HAP-1 (cell line): ENCODE data around the gene MPG.

Experiments used
- DNase-seq, 2 experiments: peaks; one replicate each; pipeline ENCODE4 v3.0.0-alpha.2; 2016 to 2020; ENCODE audit warnings: low spot score in 2 of 2
- H3K27me3 ChIP-seq: fragments of 250-450 bp; sonication (Bioruptor Pico); 2 replicates; pipeline ENCODE4 v1.5.1; 2020; ENCODE audit warnings: low read depth, mild to moderate bottlenecking, moderate library complexity
- H3K36me3 ChIP-seq: fragments of 250-450 bp; sonication (Bioruptor Pico); replicated peaks from 2 replicates; pipeline ENCODE4 v1.5.1; 2020; ENCODE audit warnings: mild to moderate bottlenecking
- H3K4me1 ChIP-seq: fragments of 250-450 bp; sonication (Bioruptor Pico); 2 replicates; pipeline ENCODE4 v1.5.1; 2020; ENCODE audit warnings: mild to moderate bottlenecking
- H3K4me3 ChIP-seq: fragments of 250-450 bp; sonication (Bioruptor Pico); 2 replicates; pipeline ENCODE4 v1.5.1; 2020; ENCODE audit warnings: mild to moderate bottlenecking, moderate library complexity
- H3K9me3 ChIP-seq: fragments of 250-450 bp; sonication (Bioruptor Pico); 2 replicates; pipeline ENCODE4 v1.5.1; 2020; ENCODE audit warnings: mild to moderate bottlenecking, moderate library complexity
- in situ Hi-C: fragments of 300-500 bp; cut with MboI; formaldehyde crosslinking; loops from 3 replicates; pipeline ENCODE4 v1.14.3; 2020; ENCODE audit warnings: low sequenced_read_pairs, inconsistent platforms, mixed read lengths

Gene MPG

GRCh38 chr16:78444-79150, 572 bp downstream of the MPG start:
- Histone ChIP-seq H3K36me3 (peaks cover 13% of the 10 kb centered on the region), H3K4me3 (peak overlapping the region; percentile 42), H3K9me3 (no peaks in the 10 kb centered on the region), H3K4me1 (peaks cover 15% of the 10 kb centered on the region), H3K27me3 (no peaks in the 10 kb centered on the region)
- no peak for DNase-seq
- in situ Hi-C loops: no loop called here

- H3K27me3 ChIP-seq: no peaks in the 10 kb centered on the region
- H3K4me3 ChIP-seq: peak overlapping the region; percentile 42
- no peaks in the 10 kb centered on the region for H3K9me3 ChIP-seq
- no peak for DNase-seq
- peaks cover 14% of the 10 kb centered on the region for H3K36me3 ChIP-seq
- in situ Hi-C loops: no loop called here
- H3K4me1 ChIP-seq: peaks cover 15% of the 10 kb centered on the region
Measured at GRCh38 chr16:79151-80054, 1.4 kb downstream of the MPG start.

- Histone ChIP-seq H3K4me1 (no peaks in the 10 kb centered on the region), H3K27me3 (no peaks in the 10 kb centered on the region), H3K4me3 (no peak overlapping the region), H3K36me3 (peaks cover 45% of the 10 kb centered on the region), H3K9me3 (no peaks in the 10 kb centered on the region)
- no peak for DNase-seq
- in situ Hi-C loops: no loop called here
Measured at GRCh38 chr16:83060-83603, 5.1 kb downstream of the MPG start.

- no peak for DNase-seq
- in situ Hi-C loops: no loop called here
- Histone ChIP-seq H3K36me3 (peaks cover 51% of the 10 kb centered on the region), H3K4me3 (no peak overlapping the region), H3K9me3 (no peaks in the 10 kb centered on the region), H3K27me3 (no peaks in the 10 kb centered on the region), H3K4me1 (no peaks in the 10 kb centered on the region)
Measured at GRCh38 chr16:83781-84615, 6.0 kb downstream of the MPG start.

- Histone ChIP-seq H3K9me3 (no peaks in the 10 kb centered on the region), H3K4me1 (no peaks in the 10 kb centered on the region), H3K4me3 (no peak overlapping the region), H3K36me3 (peaks cover 53% of the 10 kb centered on the region), H3K27me3 (no peaks in the 10 kb centered on the region)
- in situ Hi-C loops: no loop called here
- DNase-seq: no peak
Measured at GRCh38 chr16:84718-85406, 6.8 kb downstream of the MPG start.

GRCh38 chr16:85407-85782, 7.4 kb downstream of the MPG start:
- Histone ChIP-seq H3K4me1 (no peaks in the 10 kb centered on the region), H3K36me3 (peaks cover 52% of the 10 kb centered on the region), H3K9me3 (no peaks in the 10 kb centered on the region), H3K4me3 (no peak overlapping the region), H3K27me3 (no peaks in the 10 kb centered on the region)
- no peak for DNase-seq
- in situ Hi-C loops: no loop called here

GRCh38 chr16:85865-86264, 7.8 kb downstream of the MPG start:
- no peak overlapping the region for H3K4me3 ChIP-seq
- peaks cover 55% of the 10 kb centered on the region for H3K36me3 ChIP-seq
- DNase-seq: no peak
- in situ Hi-C loops: no loop called here
- H3K27me3 ChIP-seq: no peaks in the 10 kb centered on the region
- no peaks in the 10 kb centered on the region for H3K9me3 ChIP-seq
- no peaks in the 10 kb centered on the region for H3K4me1 ChIP-seq

GRCh38 chr16:86483-86952, 8.5 kb downstream of the MPG start:
- in situ Hi-C loops: no loop called here
- no peaks in the 10 kb centered on the region for H3K4me1 ChIP-seq
- peaks cover 55% of the 10 kb centered on the region for H3K36me3 ChIP-seq

GRCh38 chr16:88613-89012, 10.6 kb downstream of the MPG start:
- no peaks in the 10 kb centered on the region for H3K4me1 ChIP-seq
- H3K4me3 ChIP-seq: no peak overlapping the region
- no peak for DNase-seq
- no peaks in the 10 kb centered on the region for H3K9me3 ChIP-seq
- H3K27me3 ChIP-seq: no peaks in the 10 kb centered on the region
- in situ Hi-C loops: no loop called here
- peaks cover 63% of the 10 kb centered on the region for H3K36me3 ChIP-seq

More at GRCh38 chr16:86483-86952, 8.5 kb downstream of the MPG start:
- Histone ChIP-seq H3K9me3 (no peaks in the 10 kb centered on the region), H3K27me3 (no peaks in the 10 kb centered on the region), H3K4me3 (no peak overlapping the region)
- DNase-seq: no peak

GRCh38 chr16:89391-90302, 11.6 kb downstream of the MPG start:
- no peak for DNase-seq
- Histone ChIP-seq H3K4me3 (no peak overlapping the region), H3K4me1 (no peaks in the 10 kb centered on the region), H3K36me3 (peaks cover 65% of the 10 kb centered on the region), H3K9me3 (no peaks in the 10 kb centered on the region), H3K27me3 (no peaks in the 10 kb centered on the region)
- in situ Hi-C loops: no loop called here

GRCh38 chr16:91484-91883, 13.5 kb downstream of the MPG start:
- in situ Hi-C loops: no loop called here
- DNase-seq: no peak
- Histone ChIP-seq H3K27me3 (no peaks in the 10 kb centered on the region), H3K4me1 (no peaks in the 10 kb centered on the region), H3K4me3 (no peak overlapping the region), H3K36me3 (peaks cover 49% of the 10 kb centered on the region), H3K9me3 (no peaks in the 10 kb centered on the region)
